HG03097 (cell line): ENCODE measurements around the gene METTL14.

Source experiments
- ATAC-seq: cut with Tn5 transposase; IDR thresholded peaks from one replicate; pipeline ENCODE4 v1.9.1; 2021; ENCODE audit not compliant: unreplicated experiment, low FRiP score

The METTL14 gene

GRCh38 chr4:118732591-118733330, 47.6 kb downstream of the METTL14 start:
- ATAC-seq: no peak

GRCh38 chr4:118734491-118735205, 49.5 kb downstream of the METTL14 start:
- ATAC-seq: no peak

- no peak for ATAC-seq
These were observed 51.7 kb downstream of the METTL14 start for GRCh38 chr4:118736900-118737299.

GRCh38 chr4:118738090-118738489, 52.9 kb downstream of the METTL14 start:
- no peak for ATAC-seq

GRCh38 chr4:118739022-118739713, 54.0 kb downstream of the METTL14 start:
- no peak for ATAC-seq

GRCh38 chr4:118740869-118741268, 55.7 kb downstream of the METTL14 start:
- no peak for ATAC-seq

- no peak for ATAC-seq
These were observed 56.2 kb downstream of the METTL14 start for GRCh38 chr4:118741301-118741855.

GRCh38 chr4:118742050-118742449, 56.9 kb downstream of the METTL14 start:
- ATAC-seq: no peak

- no peak for ATAC-seq
These were observed 58.7 kb downstream of the METTL14 start for GRCh38 chr4:118743867-118744266.

GRCh38 chr4:118745357-118745756, 60.2 kb downstream of the METTL14 start:
- ATAC-seq: no peak

GRCh38 chr4:118746251-118746919, 61.2 kb downstream of the METTL14 start:
- ATAC-seq: no peak

GRCh38 chr4:118749347-118749988, 64.3 kb downstream of the METTL14 start:
- ATAC-seq: no peak

- ATAC-seq: no peak
These were observed 66.6 kb downstream of the METTL14 start for GRCh38 chr4:118751629-118752323.

GRCh38 chr4:118752551-118752950, 67.4 kb downstream of the METTL14 start:
- ATAC-seq: no peak

GRCh38 chr4:118753096-118753495, 67.9 kb downstream of the METTL14 start:
- no peak for ATAC-seq

GRCh38 chr4:118753685-118754084, 68.5 kb downstream of the METTL14 start:
- no peak for ATAC-seq

GRCh38 chr4:118754890-118755289, 69.7 kb downstream of the METTL14 start:
- no peak for ATAC-seq

GRCh38 chr4:118755438-118756226, 70.4 kb downstream of the METTL14 start:
- no peak for ATAC-seq

GRCh38 chr4:118756429-118756828, 71.2 kb downstream of the METTL14 start:
- no peak for ATAC-seq
